Gastrocnemius medialis (tissue), 4 donors: Measurements from ENCODE around the gene XKR7.

ENCODE experiments used
- CTCF ChIP-seq, 5 experiments: fragments of 450-650 bp in 3 of 5; fragments of 200-600 bp in 2 of 5; sonication (generic) in 2 of 5; IDR thresholded peaks in 4 of 5; conservative IDR thresholded peaks in 1 of 5; 1 replicate in 4 of 5; 2 replicates in 1 of 5; pipeline ENCODE4 v1.5.1; 2016 to 2019; ENCODE audit warnings: antibody characterized with exemption in 5 of 5, mild to moderate bottlenecking in 3 of 5, moderate library complexity in 3 of 5
- POLR2A ChIP-seq, 2 donors: fragments of 450-650 bp; IDR thresholded peaks; one replicate each; pipeline ENCODE4 v1.6.1; 2017; ENCODE audit warnings: antibody characterized with exemption in 2 of 2, mild to moderate bottlenecking in 2 of 2, moderate library complexity in 2 of 2

DNA sequence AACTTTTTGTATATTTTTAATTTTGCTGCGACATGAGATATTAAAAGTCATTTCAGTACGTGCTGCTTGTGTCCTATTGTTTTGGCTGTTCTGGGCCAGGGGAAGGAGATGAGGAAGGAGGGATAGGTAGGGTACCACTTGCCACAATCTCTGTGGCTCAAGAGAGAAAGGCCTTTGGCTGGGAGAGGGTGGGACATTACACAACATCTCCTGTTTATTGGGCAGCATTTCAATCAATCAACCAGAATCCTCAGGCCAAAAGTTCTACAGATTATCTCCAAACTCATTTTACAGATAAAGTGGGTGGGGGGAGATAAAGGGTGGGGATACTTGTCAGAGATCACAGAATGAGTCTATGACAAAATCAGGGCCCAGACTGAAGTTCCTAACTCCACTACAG lies 35.4 kb downstream of the XKR7 start:
- TF ChIP-seq POLR2A (IDR thresholded peaks at IDR 0.05) (no peak), CTCF (IDR thresholded peaks at IDR 0.05 in 4 of 5, conservative IDR thresholded peaks at IDR 0.05 in 1 of 5) (no peak)
